Measurements from ENCODE around the gene KCTD4. TPM values are rescaled to one million over a fixed set of nuclear protein-coding genes. Genes with fewer than 3 reads are reported as not detected.

Gene KCTD4
- polyA plus RNA-seq, 1 donor from 2014 or later, result 1.2 TPM

DNA sequence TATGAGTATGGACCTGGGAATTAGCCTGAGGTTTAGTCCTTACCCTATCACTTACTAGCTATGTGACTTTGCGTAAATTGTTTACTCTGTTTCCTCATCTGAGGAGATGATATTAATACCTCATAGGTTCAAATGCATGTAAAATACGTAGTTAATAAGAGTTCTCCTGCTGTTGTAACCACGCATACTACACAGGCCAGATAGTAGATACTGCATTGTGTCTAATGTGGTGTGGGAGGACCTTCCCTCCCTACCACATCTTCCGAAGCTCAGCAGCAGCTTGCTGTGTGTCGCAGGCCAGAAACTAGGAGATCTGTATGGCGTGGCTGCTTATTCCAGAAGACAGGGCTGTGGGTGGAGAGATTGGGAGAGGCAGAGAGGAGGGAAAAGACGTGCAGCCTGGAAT lies 57.5 kb downstream of the KCTD4 start:
- Histone ChIP-seq H3K9me2 (ENCODE audit: insufficient read depth, low read length) (no peaks in the 10 kb centered on the region), H3F3A (ENCODE audit: insufficient read depth, low read length, poor library complexity, severe bottlenecking) (no peaks in the 10 kb centered on the region), H3K27me3 (ENCODE audit: insufficient read depth, low read depth, low read length) (no peaks in the 10 kb centered on the region), H3K36me3 (ENCODE audit: insufficient read depth, low read length) (peaks cover under 1% of the 10 kb centered on the region), H3K9me3 (ENCODE audit: low read length) (no peaks in the 10 kb centered on the region), H3K4me2 (ENCODE audit: low read length) (no peak overlapping the region), H3K9ac (ENCODE audit: low read length) (no peak overlapping the region), H3K79me2 (replicated peaks; ENCODE audit: insufficient read depth, low read length) (no peaks in the 10 kb centered on the region), H4K20me1 (ENCODE audit: insufficient read depth) (no peaks in the 10 kb centered on the region), H3K27ac (ENCODE audit: low read length) (no peak overlapping the region), H2AFZ (ENCODE audit: low read depth, low read length) (no peak overlapping the region), H3K4me3 (ENCODE audit: low read length) (no peak overlapping the region)
- TF ChIP-seq EZH2 (IDR thresholded peaks at IDR 0.05; ENCODE audit: borderline replicate concordance, insufficient read depth, low read length, poor library complexity, severe bottlenecking) (no peak), EP300 (conservative IDR thresholded peaks at IDR 0.05; ENCODE audit: poor library complexity, severe bottlenecking) (no peak), RAD21 (conservative IDR thresholded peaks at IDR 0.05) (no peak), TAF1 (IDR thresholded peaks at IDR 0.05; ENCODE audit: low read depth) (no peak), POLR2AphosphoS5 (IDR thresholded peaks at IDR 0.05) (no peak), MXI1 (conservative IDR thresholded peaks at IDR 0.05; ENCODE audit: poor library complexity, severe bottlenecking) (no peak), SMC3 (conservative IDR thresholded peaks at IDR 0.05; ENCODE audit: poor library complexity) (no peak)
- TF ChIP-seq, protein P1, sequence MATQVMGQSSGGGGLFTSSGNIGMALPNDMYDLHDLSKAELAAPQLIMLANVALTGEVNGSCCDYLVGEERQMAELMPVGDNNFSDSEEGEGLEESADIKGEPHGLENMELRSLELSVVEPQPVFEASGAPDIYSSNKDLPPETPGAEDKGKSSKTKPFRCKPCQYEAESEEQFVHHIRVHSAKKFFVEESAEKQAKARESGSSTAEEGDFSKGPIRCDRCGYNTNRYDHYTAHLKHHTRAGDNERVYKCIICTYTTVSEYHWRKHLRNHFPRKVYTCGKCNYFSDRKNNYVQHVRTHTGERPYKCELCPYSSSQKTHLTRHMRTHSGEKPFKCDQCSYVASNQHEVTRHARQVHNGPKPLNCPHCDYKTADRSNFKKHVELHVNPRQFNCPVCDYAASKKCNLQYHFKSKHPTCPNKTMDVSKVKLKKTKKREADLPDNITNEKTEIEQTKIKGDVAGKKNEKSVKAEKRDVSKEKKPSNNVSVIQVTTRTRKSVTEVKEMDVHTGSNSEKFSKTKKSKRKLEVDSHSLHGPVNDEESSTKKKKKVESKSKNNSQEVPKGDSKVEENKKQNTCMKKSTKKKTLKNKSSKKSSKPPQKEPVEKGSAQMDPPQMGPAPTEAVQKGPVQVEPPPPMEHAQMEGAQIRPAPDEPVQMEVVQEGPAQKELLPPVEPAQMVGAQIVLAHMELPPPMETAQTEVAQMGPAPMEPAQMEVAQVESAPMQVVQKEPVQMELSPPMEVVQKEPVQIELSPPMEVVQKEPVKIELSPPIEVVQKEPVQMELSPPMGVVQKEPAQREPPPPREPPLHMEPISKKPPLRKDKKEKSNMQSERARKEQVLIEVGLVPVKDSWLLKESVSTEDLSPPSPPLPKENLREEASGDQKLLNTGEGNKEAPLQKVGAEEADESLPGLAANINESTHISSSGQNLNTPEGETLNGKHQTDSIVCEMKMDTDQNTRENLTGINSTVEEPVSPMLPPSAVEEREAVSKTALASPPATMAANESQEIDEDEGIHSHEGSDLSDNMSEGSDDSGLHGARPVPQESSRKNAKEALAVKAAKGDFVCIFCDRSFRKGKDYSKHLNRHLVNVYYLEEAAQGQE (IDR thresholded peaks at IDR 0.05; ENCODE audit: borderline replicate concordance), result no peak
- TF ChIP-seq, protein P2, sequence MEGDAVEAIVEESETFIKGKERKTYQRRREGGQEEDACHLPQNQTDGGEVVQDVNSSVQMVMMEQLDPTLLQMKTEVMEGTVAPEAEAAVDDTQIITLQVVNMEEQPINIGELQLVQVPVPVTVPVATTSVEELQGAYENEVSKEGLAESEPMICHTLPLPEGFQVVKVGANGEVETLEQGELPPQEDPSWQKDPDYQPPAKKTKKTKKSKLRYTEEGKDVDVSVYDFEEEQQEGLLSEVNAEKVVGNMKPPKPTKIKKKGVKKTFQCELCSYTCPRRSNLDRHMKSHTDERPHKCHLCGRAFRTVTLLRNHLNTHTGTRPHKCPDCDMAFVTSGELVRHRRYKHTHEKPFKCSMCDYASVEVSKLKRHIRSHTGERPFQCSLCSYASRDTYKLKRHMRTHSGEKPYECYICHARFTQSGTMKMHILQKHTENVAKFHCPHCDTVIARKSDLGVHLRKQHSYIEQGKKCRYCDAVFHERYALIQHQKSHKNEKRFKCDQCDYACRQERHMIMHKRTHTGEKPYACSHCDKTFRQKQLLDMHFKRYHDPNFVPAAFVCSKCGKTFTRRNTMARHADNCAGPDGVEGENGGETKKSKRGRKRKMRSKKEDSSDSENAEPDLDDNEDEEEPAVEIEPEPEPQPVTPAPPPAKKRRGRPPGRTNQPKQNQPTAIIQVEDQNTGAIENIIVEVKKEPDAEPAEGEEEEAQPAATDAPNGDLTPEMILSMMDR (IDR thresholded peaks at IDR 0.05; ENCODE audit: poor library complexity, severe bottlenecking), result no peak

Other genes starting within 250 kb of the KCTD4 start
- 7.0 and 11.0 TPM in 2 replicates for gene NUFIP1, start 211.6 kb downstream of the KCTD4 start, polyA plus RNA-seq
- 41.8 and 49.7 TPM in 2 replicates for gene GPALPP1, start 211.5 kb downstream of the KCTD4 start, polyA plus RNA-seq
- 28.7 and 29.6 TPM in 2 replicates for gene GTF2F2, start 80.5 kb downstream of the KCTD4 start, polyA plus RNA-seq
- 1,830 and 2,071 TPM in 2 replicates for gene TPT1, start 140.1 kb upstream of the KCTD4 start, polyA plus RNA-seq
- gene SLC25A30, start 217.3 kb upstream of the KCTD4 start, polyA plus RNA-seq, result 3.9 and 4.9 TPM in 2 replicates